ENCODE data around the gene TRABD2B. TPM values are rescaled to one million over a fixed set of nuclear protein-coding genes. Genes with fewer than 3 reads are reported as not detected.

TRABD2B gene
- total RNA-seq, 4 donors from 2014 or later = 0.16 to 1.5 (median 0.55) TPM

GRCh38 chr1:47984175-47984789, 12.9 kb downstream of the TRABD2B start:
- TF ChIP-seq CTCF (IDR thresholded peaks at IDR 0.05; ENCODE audit: low read depth) = no peak

- TF ChIP-seq CTCF (IDR thresholded peaks at IDR 0.05; ENCODE audit: low read depth) = no peak
Measured at GRCh38 chr1:47983691-47984090, 13.5 kb downstream of the TRABD2B start.

- TF ChIP-seq CTCF (IDR thresholded peaks at IDR 0.05; ENCODE audit: low read depth) = no peak
Measured at GRCh38 chr1:47981667-47982350, 15.4 kb downstream of the TRABD2B start.

- TF ChIP-seq CTCF (IDR thresholded peaks at IDR 0.05; ENCODE audit: low read depth) = no peak
Measured at GRCh38 chr1:47980501-47980900, 16.7 kb downstream of the TRABD2B start.

GRCh38 chr1:47979724-47980123, 17.5 kb downstream of the TRABD2B start:
- TF ChIP-seq CTCF (IDR thresholded peaks at IDR 0.05; ENCODE audit: low read depth) = no peak

GRCh38 chr1:47978486-47978885, 18.7 kb downstream of the TRABD2B start:
- TF ChIP-seq CTCF (IDR thresholded peaks at IDR 0.05; ENCODE audit: low read depth) = no peak

- TF ChIP-seq CTCF (IDR thresholded peaks at IDR 0.05; ENCODE audit: low read depth) = no peak
Measured at GRCh38 chr1:47976728-47977127, 20.5 kb downstream of the TRABD2B start.
